ENCODE data around the gene SH3PXD2A. TPM values are rescaled to one million over a fixed set of nuclear protein-coding genes. Genes with fewer than 3 reads are reported as not detected.
"Not testable (repeated sequence)": the region's sequence is repeated elsewhere in the genome, so short reads cannot be mapped to it uniquely, and the experiment has no call there.

The SH3PXD2A gene
- total RNA-seq, 1 donor from 2014 or later: 166 TPM

DNA sequence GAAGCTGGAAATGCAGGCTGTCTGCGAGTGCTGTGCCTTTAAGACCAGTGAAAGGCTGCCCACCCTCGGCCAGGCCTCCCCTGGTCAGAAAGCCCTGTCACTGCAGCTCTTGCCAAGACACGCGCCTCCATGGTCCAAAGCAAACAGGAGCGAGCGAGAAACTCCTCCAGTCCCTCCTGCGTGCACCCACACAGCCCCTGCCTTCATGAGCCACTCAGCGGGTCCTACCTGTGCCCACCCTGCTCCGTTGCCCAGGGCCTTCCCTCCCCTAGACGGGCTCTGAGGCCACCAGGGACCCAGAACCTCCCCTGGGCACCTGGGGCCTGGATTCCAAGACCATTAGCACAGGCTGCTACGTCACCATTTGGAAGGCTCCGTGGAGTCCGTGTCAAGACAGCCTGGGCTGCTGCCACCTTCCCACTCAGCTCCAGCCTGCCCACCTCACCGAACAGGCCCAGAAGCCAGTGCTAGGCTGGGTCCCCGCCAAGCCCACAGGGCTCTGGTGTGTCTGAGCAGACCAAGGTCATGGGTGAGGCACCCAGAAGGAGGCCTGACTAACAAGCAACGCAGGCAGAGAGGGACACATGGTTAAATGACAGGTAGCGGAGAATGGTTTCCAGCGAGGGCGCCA, 217.3 kb downstream of the SH3PXD2A start:
- ATAC-seq (peak; percentile 85), DNase-seq (ENCODE audit: low spot score) (peak; percentile 91)
- intact Hi-C loops (cut with DNase I): no loop called here

DNA sequence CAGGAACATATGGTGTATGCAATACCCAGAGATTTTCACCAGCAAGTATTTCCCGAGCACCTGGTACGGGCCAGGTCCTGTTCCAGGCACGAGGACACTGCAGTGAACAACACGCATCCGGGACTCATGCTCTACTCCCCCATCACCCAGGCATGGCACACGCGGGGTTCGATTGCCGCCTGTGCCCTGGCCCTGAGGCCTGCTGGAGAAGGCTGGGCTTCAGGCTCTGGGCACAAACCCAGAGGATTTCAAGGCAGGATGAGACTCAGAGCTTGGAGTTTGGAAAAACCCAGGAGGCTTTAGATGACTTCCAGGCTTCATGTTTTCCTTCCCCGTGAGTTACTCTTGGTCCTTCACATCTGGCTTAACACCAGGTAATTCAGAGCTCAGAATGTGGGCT, 218.4 kb downstream of the SH3PXD2A start:
- ATAC-seq (peak; percentile 7), DNase-seq (ENCODE audit: low spot score) (no peak)
- intact Hi-C loops (cut with DNase I): no loop called here

- intact Hi-C loops (cut with DNase I): no loop called here
- no peak for DNase-seq (ENCODE audit: low spot score)
- ATAC-seq: no peak
These were observed 218.9 kb downstream of the SH3PXD2A start for GRCh38 chr10:103636492-103636891.

DNA sequence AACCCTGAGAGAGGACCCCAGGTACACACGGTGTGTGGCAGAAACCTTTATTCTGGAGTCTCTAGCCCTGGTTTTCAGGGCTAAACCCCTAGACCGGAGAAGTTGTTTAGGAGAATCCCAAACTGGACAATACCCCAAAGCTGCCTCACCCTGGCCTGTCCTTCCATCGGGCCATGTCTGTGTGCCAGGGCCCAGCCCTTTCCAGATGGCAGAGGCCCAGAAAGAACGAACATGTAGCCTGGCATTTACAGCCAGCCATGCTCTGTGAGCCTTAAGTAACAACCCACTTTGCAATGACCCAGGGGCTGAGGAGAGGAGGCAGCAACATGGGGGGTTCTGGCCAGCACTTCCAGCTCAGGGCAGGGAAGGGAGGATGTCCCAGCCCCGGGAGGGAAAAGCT, 219.8 kb downstream of the SH3PXD2A start:
- intact Hi-C loops (cut with DNase I): no loop called here
- ATAC-seq (no peak), DNase-seq (ENCODE audit: low spot score) (no peak)

DNA sequence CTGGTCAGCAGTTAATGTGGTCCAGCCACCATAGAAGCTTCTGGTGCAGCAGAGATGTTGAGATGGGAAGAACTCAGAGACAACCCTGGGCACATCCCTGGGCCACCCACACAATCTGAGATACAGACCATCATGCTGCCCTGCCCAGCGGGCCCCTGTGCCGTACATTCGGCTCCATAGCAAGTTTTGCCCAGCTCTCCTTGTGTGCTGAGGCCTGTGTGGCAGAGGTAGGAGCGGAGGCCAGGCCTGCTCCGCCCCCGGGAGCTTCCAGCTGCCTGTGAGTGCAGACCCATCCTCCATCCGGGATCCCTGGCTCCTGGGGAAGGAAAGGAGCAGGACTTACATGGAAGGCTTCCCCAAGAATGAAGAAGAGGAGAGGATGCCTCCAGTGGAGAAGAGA, 221.5 kb downstream of the SH3PXD2A start:
- intact Hi-C loops (cut with DNase I): no loop called here

DNA sequence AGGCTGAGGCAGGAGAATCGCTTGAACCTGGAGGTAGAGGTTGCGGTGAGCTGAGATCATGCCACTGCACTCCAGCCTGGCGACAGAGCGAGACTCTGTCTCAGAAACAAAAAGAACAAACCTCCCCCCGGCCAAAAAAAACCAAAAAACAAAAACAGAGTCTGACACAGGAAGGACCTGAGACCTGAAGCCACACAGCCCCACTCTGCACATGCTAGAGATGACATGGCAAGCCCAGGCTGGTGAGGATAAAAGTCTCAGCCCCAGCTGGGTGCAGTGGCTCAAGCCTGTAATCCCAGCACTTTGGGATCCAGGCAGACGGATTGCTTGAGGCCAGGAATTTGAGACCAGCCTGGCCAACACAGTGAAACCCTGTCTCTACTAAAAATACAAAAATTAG, 222.5 kb downstream of the SH3PXD2A start:
- DNase-seq (ENCODE audit: low spot score); intact Hi-C loops (cut with DNase I); ATAC-seq: not testable (repeated sequence)

More for the DNA sequence above, 221.5 kb downstream of the SH3PXD2A start:
- ATAC-seq (no peak), DNase-seq (ENCODE audit: low spot score) (no peak)

DNA sequence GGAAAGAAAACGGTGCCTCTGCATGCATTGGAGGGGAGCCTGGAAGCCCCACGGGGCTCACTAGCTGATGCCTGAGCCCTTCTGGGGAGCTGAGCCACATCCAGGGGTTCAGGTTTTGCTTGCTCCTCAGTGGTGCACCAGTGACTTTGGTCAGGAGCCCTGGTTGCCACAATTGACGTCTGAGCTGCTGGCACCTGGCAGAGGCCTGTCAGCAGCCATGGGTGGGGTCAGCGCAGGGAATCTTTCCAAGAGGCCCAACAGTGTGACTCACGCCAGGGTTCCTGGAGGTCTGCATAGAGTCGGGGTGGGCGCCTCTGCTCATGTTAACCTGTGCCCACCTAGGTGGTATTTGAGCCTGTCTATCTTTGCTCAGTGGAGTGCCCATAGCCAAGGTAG, 223.1 kb downstream of the SH3PXD2A start:
- DNase-seq (ENCODE audit: low spot score): no peak
- intact Hi-C loops (cut with DNase I): no loop called here
- no peak for ATAC-seq

DNA sequence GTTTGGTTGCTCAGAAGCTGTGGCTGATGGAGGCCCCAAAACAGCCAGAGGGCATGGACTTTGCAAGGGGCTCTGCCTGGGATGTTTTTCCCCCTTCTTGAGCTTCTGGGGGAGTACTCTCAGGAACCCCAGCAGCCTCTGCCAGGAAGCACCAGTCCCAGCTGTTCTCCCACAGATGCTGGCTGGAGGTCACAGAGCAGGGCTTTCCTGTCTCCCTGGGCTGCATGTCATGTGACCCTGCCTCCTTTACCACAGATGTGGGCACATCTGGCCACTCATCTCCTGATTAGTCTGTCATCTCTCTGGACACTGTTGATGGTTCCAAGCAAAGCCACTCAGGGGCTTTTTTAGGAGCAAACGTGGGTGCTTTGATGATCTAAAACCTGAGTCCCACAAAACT, 225.2 kb downstream of the SH3PXD2A start:
- DNase-seq (ENCODE audit: low spot score): no peak
- intact Hi-C loops (cut with DNase I): no loop called here
- no peak for ATAC-seq

- intact Hi-C loops (cut with DNase I): no loop called here
- DNase-seq (ENCODE audit: low spot score) (no peak), ATAC-seq (no peak)
These were observed 225.8 kb downstream of the SH3PXD2A start for GRCh38 chr10:103629581-103629980.

DNA sequence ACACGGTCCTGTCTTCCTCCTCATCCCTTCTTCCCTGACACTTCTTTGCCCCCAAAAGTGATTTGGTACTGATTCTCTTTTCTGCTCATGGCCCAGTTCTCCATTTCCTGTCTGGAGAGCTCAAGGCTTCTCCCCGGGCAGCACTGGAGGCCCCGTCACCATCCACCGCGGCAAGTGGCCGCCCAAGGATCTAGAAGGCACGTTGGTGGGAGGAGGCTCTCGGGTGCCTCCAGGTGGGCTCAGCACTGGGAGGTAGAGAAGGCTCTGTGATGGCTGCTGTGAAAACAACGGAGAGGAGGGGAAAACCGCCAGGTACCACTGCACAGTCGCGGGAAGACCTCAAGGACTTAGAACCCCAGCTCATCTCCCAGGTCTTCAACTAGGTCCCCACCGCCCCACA, 227.5 kb downstream of the SH3PXD2A start:
- intact Hi-C loops (cut with DNase I): no loop called here
- no peak for ATAC-seq
- DNase-seq (ENCODE audit: low spot score): no peak

DNA sequence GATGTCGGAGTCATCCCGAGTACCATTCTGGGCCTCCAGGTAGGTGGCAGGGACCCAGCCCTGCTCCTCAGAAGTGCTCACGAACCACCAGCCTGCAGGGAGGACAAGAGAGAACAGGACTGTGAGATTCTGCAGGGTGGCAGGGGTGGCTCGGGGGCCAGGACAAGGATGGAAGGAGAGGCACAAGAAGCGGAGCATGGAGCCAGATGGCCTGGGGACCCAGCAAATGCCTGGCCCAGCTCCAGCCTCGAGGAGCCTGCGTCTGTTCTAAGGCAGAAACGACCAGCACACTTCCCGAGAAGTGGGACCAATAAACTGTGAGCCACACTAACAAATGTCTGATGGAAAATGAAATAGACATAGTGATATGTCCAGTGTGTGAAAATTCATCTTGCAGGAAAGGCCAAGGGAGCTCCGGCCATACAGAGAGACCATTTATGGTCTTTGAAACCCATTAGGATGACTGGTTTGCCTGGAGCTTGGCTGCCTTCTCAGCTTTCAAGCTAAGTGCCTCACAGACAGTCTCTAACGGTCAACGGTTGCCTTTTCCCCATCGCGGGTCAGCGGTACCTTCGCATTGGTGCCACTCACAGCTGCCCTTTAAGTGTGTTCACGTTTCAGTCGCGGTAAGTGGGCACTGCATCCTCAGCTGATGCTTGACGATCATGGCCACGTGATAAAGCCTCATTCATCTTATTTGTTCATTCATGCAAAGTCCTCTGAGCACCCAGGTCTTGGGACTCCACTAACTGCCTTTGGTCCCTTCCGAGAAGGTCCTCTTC, 228.1 kb downstream of the SH3PXD2A start:
- ATAC-seq (no peak), DNase-seq (ENCODE audit: low spot score) (no peak)
- intact Hi-C loops (cut with DNase I): no loop called here

- intact Hi-C loops (cut with DNase I): no loop called here
- DNase-seq (ENCODE audit: low spot score) (no peak), ATAC-seq (no peak)
These were observed 229.2 kb downstream of the SH3PXD2A start for GRCh38 chr10:103626178-103626577.

GRCh38 chr10:103622935-103623574, 232.3 kb downstream of the SH3PXD2A start:
- ATAC-seq: no peak
- intact Hi-C loops (cut with DNase I): no loop called here
- DNase-seq (ENCODE audit: low spot score): no peak

DNA sequence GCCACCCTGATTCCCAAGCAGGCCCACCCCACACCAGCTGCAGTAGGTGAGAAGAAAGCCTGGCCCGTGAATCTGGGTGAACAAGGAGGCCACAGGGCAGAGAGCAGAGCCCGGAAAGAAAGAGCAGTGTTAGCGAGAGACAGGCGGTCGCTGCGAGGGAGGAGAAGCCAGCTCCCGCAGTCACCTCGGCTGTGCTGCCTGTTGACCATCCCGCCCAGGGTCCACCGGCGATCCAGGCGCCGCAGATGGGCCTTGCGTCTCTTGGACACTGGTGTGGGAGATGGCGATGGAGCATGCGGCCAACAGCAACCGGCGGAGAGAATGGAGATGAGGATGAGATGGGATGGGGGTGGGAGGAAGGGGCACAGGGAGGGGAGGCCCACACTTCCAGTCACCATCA, 233.1 kb downstream of the SH3PXD2A start:
- no peak for ATAC-seq
- intact Hi-C loops (cut with DNase I): no loop called here
- no peak for DNase-seq (ENCODE audit: low spot score)

DNA sequence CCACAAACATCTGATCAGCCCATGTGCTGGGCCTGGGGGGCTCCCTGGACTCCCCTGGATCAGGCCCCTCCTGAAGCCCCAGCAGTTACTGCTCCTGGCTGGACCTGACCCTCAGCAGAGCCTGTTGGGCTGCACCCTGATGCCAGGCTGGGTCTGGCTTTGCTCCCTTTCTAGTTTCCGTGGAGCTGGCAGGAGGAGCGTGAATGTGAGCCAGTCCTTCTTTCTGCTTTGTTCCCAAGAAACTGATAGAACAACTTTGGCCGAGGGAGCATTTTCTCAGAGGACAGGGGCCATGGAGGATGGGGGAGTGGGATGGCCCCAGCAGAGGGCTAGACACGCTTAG, 233.6 kb downstream of the SH3PXD2A start:
- no peak for ATAC-seq
- intact Hi-C loops (cut with DNase I): no loop called here
- DNase-seq (ENCODE audit: low spot score): no peak

- intact Hi-C loops (cut with DNase I): no loop called here
- ATAC-seq (peak; percentile 7), DNase-seq (ENCODE audit: low spot score) (no peak)
These were observed 234.2 kb downstream of the SH3PXD2A start for GRCh38 chr10:103620891-103621782.

GRCh38 chr10:103620352-103620740, 235.0 kb downstream of the SH3PXD2A start:
- ATAC-seq (no peak), DNase-seq (ENCODE audit: low spot score) (no peak)
- intact Hi-C loops (cut with DNase I): no loop called here

DNA sequence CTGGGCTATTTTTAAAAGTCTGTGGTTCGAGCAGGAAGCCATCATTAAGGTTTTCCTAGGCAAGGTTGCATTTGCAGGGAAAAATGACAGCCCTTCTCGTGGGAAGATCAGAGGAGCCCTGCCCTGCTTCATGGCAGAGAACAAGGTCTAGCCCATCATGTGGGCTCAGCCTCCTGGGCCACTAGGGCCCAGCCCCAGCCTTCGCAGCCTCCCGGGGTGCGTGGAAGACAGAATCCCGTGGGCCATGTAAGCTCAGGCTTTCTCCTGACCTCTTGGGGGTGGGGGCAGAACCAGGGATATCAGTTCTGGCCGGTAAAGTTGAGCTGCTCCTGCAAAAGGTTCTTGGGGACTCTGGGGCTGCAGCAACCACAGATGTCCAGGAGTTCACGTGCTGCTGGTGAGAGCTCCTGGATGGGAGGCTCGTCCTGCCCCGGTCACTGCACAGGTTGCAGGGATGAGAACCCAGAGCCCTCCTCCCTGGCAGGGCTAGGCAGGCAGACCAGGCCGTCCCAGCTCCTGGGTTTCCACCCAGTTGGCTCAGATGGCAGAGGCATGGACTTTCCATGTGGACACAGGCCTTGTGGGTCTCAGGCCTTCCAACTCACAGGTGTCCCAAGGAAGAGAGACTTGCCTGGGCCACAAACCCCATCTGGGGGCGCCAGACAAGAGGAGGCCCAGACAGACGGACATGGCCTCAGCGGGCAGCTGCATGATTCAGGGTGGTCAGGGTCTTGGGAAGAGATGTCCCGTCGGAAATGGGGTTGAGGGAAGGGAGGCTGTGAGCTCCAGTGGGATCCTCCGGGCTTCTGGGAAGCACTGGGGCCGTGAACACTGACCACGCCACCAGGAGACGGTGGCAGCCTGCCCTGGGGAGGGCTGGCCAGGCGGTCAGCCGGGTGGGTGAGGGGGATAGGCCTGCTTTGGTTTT, 235.7 kb downstream of the SH3PXD2A start:
- intact Hi-C loops (cut with DNase I): loop anchor here (10.0 kb wide), 1 partner anchor 235 kb away; the partner anchor contains the start of gene SH3PXD2A
- ATAC-seq: no peak
- DNase-seq (ENCODE audit: low spot score): no peak

Data from sciatic nerve (tissue), 2 donors.